Embryonic facial prominence (tissue), 1 donor: ENCODE data around the gene DLD.
A peak's percentile ranks its signal among the peaks of the same experiment; 100 is the strongest.
"Not testable (repeated sequence)": the region's sequence is repeated elsewhere in the genome, so short reads cannot be mapped to it uniquely, and the experiment has no call there.

Experiments used
- DNase-seq: peaks from one replicate; pipeline ENCODE4 v3.0.0-alpha.2; 2016; ENCODE audit errors: extremely low spot score

DLD gene

GRCh38 chr7:107874605-107875446 lies 16.2 kb upstream of the DLD start:
- peak; percentile 38 for DNase-seq

- DNase-seq: no peak
Observed at GRCh38 chr7:107876916-107877315, 14.1 kb upstream of the DLD start.

GRCh38 chr7:107877731-107878382 lies 13.1 kb upstream of the DLD start:
- no peak for DNase-seq

- DNase-seq: no peak
Observed at GRCh38 chr7:107878636-107879035, 12.3 kb upstream of the DLD start.

GRCh38 chr7:107879400-107880035 lies 11.5 kb upstream of the DLD start:
- DNase-seq: peak; percentile 36

GRCh38 chr7:107882766-107883165 lies 8.2 kb upstream of the DLD start:
- no peak for DNase-seq

- no peak for DNase-seq
Observed at GRCh38 chr7:107884066-107884818, 6.7 kb upstream of the DLD start.

GRCh38 chr7:107887827-107888226 lies 3.2 kb upstream of the DLD start:
- DNase-seq: not testable (repeated sequence)

GRCh38 chr7:107889992-107890391 lies 991 bp upstream of the DLD start:
- DNase-seq: no peak

- no peak for DNase-seq
Observed at GRCh38 chr7:107890493-107890961, 456 bp upstream of the DLD start.

GRCh38 chr7:107891636-107892366 lies 818 bp downstream of the DLD start:
- no peak for DNase-seq

- DNase-seq: not testable (repeated sequence)
Observed at GRCh38 chr7:107892367-107892741, 1.4 kb downstream of the DLD start.

- DNase-seq: no peak
Observed at GRCh38 chr7:107898997-107899594, 8.1 kb downstream of the DLD start.

GRCh38 chr7:107900496-107901015 lies 9.6 kb downstream of the DLD start:
- no peak for DNase-seq

- DNase-seq: no peak
Observed at GRCh38 chr7:107902381-107902780, 11.4 kb downstream of the DLD start.

GRCh38 chr7:107907790-107908189 lies 16.8 kb downstream of the DLD start:
- DNase-seq: no peak

- no peak for DNase-seq
Observed at GRCh38 chr7:107909445-107909844, 18.5 kb downstream of the DLD start.

GRCh38 chr7:107911981-107912380 lies 21.0 kb downstream of the DLD start:
- DNase-seq: no peak

GRCh38 chr7:107913851-107914250 lies 22.9 kb downstream of the DLD start:
- DNase-seq: no peak

- no peak for DNase-seq
Observed at GRCh38 chr7:107914831-107915230, 23.8 kb downstream of the DLD start.

GRCh38 chr7:107915541-107915940 lies 24.6 kb downstream of the DLD start:
- no peak for DNase-seq
